K562 (cell line): Measurements from ENCODE around the gene PRCC. TPM values are rescaled to one million over a fixed set of nuclear protein-coding genes. Genes with fewer than 3 reads are reported as not detected.

Source experiments
- CGGBP1 ChIP-seq: fragments of 250-450 bp; sonication (Bioruptor Pico); IDR thresholded peaks from 2 replicates; pipeline ENCODE4 v1.9.0; 2021; ENCODE audit warnings: mild to moderate bottlenecking
- CREB5 ChIP-seq: fragments of 250-450 bp; sonication (Bioruptor Pico); IDR thresholded peaks from 2 replicates; pipeline ENCODE4 v1.5.0; 2020; ENCODE audit warnings: mild to moderate bottlenecking
- E2F5 ChIP-seq: sonication (generic); formaldehyde crosslinking; IDR thresholded peaks from 2 replicates; pipeline ENCODE4 v1.8.0; 2022; ENCODE audit warnings: mild to moderate bottlenecking, missing genetic modification reagents
- GMEB1 ChIP-seq: fragments of 250-450 bp; sonication (Bioruptor Pico); IDR thresholded peaks from 2 replicates; pipeline ENCODE4 v1.4.0; 2020; ENCODE audit warnings: mild to moderate bottlenecking
- IFI16 ChIP-seq: fragments of 250-450 bp; sonication (Bioruptor Pico); IDR thresholded peaks from 2 replicates; pipeline ENCODE4 v2.1.2; 2022; ENCODE audit warnings: mild to moderate bottlenecking, inconsistent platforms
- MCM2 ChIP-seq: fragments of 450-650 bp; IDR thresholded peaks from 2 replicates; pipeline ENCODE4 v1.6.1; 2017; ENCODE audit warnings: low read depth, mild to moderate bottlenecking
- RBBP5 ChIP-seq: fragments of 200-600 bp; sonication (generic); IDR thresholded peaks from 2 replicates; pipeline ENCODE4 v1.6.1; 2012; ENCODE audit warnings: borderline replicate concordance, mild to moderate bottlenecking, low read length, control low read depth, inconsistent platforms; ENCODE audit not compliant: insufficient read depth, poor library complexity, severe bottlenecking
- RNF2 ChIP-seq: sonication (generic); IDR thresholded peaks from 2 replicates; pipeline ENCODE4 v1.6.1; 2016
- TSHZ1 ChIP-seq: fragments of 250-450 bp; sonication (Bioruptor Pico); IDR thresholded peaks from 2 replicates; pipeline ENCODE4 v1.4.0; 2020; ENCODE audit warnings: mild to moderate bottlenecking, moderate library complexity
- USF1 ChIP-seq: sonication (generic); formaldehyde crosslinking; IDR thresholded peaks from 2 replicates; pipeline ENCODE4 v1.9.0; 2022; ENCODE audit warnings: mild to moderate bottlenecking, missing genetic modification reagents
- ZBTB43 ChIP-seq: sonication (generic); formaldehyde crosslinking; IDR thresholded peaks from 2 replicates; pipeline ENCODE4 v1.8.0; 2023; ENCODE audit warnings: mild to moderate bottlenecking, missing genetic modification reagents
- ZBTB5 ChIP-seq: fragments of 450-650 bp; IDR thresholded peaks from 2 replicates; pipeline ENCODE4 v1.6.1; 2017; ENCODE audit warnings: antibody characterized with exemption
- polyA plus RNA-seq, 8 experiments: library from polyadenylated mRNA; depleted of rRNA in 4 of 8; stranded (reverse) in 5 of 8; unstranded in 3 of 8; fragments of >200 nt; fragmentation: Nextera tagmentation in 2 of 8; fragmentation: Illumina TruSeq in 1 of 8; extraction: Ambion mirVana in 2 of 8; extraction: Trizol in 1 of 8; gene quantifications; 2 replicates each; pipeline versions ENCODE4 v1.2.1 to v1.2.3, GENCODE V29; 2011 to 2014; ENCODE audit warnings: inconsistent platforms in 1 of 8, missing spikeins in 1 of 8
- total RNA-seq, 7 experiments: library from RNA; depleted of rRNA in 6 of 7; stranded (reverse); fragments of >200 nt in 6 of 7; fragmentation: Illumina TruSeq in 2 of 7; extraction: Trizol in 2 of 7; gene quantifications; 2 replicates each; pipeline versions ENCODE4 v1.2.1 to v1.2.3, GENCODE V29; 2011 to 2021; ENCODE audit warnings: low replicate concordance in 1 of 7

Gene PRCC
- total and polyA plus RNA-seq, 9 of the 15 experiments (the other 6 are each of a cell fraction or from before 2014, with no cell fraction given): 23.9 to 201 (median 41.1) TPM

GRCh38 chr1:156728599-156729462 is 38.5 kb upstream of the PRCC start, which contains the start of gene ISG20L2 (continued):
- TF ChIP-seq CREB5 (CRISPR knock-in tag): no peak
- peak; percentile 26; the same call in 1 of the 2 replicates for TF ChIP-seq ZBTB43 (CRISPR knock-in tag)
- TF ChIP-seq E2F5 (CRISPR knock-in tag): no peak
- TF ChIP-seq RBBP5: peak; percentile 60
- TF ChIP-seq RNF2: no peak; the same call in 1 of the 2 replicates
- no peak for TF ChIP-seq TSHZ1
- TF ChIP-seq ZBTB5: no peak
- TF ChIP-seq GMEB1 (CRISPR knock-in tag): peak; percentile 92
- TF ChIP-seq CGGBP1 (CRISPR knock-in tag): no peak
- TF ChIP-seq USF1 (CRISPR knock-in tag): peak; percentile 31; the same call in 1 of the 2 replicates
- no peak for TF ChIP-seq IFI16
- TF ChIP-seq MCM2: no peak
